Glutamatergic neuron (in vitro differentiated cells): Measurements from ENCODE around the gene GRM7. TPM values are rescaled to one million over a fixed set of nuclear protein-coding genes. Genes with fewer than 3 reads are reported as not detected.
"Not testable (repeated sequence)": the region's sequence is repeated elsewhere in the genome, so short reads cannot be mapped to it uniquely, and the experiment has no call there.

ENCODE experiments used
- DNase-seq: peaks from one replicate; pipeline ENCODE4 v3.0.0; 2022
- H3K27ac Mint-ChIP-seq: one replicate; pipeline ENCODE4 v1.8.0; 2020; ENCODE audit warnings: mild to moderate bottlenecking, mixed read lengths, inconsistent platforms; ENCODE audit not compliant: unreplicated experiment
- H3K27me3 Mint-ChIP-seq: one replicate; pipeline ENCODE4 v1.8.0; 2020; ENCODE audit warnings: mild to moderate bottlenecking, moderate library complexity, mixed read lengths, inconsistent platforms; ENCODE audit not compliant: unreplicated experiment
- H3K36me3 Mint-ChIP-seq: one replicate; pipeline ENCODE4 v1.8.0; 2020; ENCODE audit warnings: mild to moderate bottlenecking, mixed read lengths, inconsistent platforms; ENCODE audit not compliant: unreplicated experiment
- H3K4me1 Mint-ChIP-seq: one replicate; pipeline ENCODE4 v1.8.0; 2020; ENCODE audit warnings: mild to moderate bottlenecking, low read depth, mixed read lengths, inconsistent platforms; ENCODE audit not compliant: unreplicated experiment
- H3K4me3 Mint-ChIP-seq: one replicate; pipeline ENCODE4 v1.8.0; 2020; ENCODE audit warnings: mild to moderate bottlenecking, mixed read lengths, inconsistent platforms; ENCODE audit not compliant: unreplicated experiment
- H3K9me3 Mint-ChIP-seq: one replicate; pipeline ENCODE4 v1.8.0; 2020; ENCODE audit warnings: mild to moderate bottlenecking, moderate library complexity, mixed read lengths, inconsistent platforms; ENCODE audit not compliant: unreplicated experiment
- total RNA-seq: library from RNA; stranded (reverse); fragmentation: NEBNext Ultra II Directional; extraction: Animal tissue kit (Norgen Biotek cat#: 25700); gene quantifications from one replicate; pipeline ENCODE4 v1.2.1, GENCODE V29; 2021; ENCODE audit not compliant: unreplicated experiment
- TF ChIP-seq, protein P1 (sequence below): fragments of 200-600 bp; sonication (generic); IDR thresholded peaks from one replicate; pipeline ENCODE4 v1.5.0; 2021; ENCODE audit not compliant: partially characterized antibody, unreplicated experiment

Gene GRM7
- total RNA-seq, 1 donor from 2014 or later, result 1.4 TPM

DNA sequence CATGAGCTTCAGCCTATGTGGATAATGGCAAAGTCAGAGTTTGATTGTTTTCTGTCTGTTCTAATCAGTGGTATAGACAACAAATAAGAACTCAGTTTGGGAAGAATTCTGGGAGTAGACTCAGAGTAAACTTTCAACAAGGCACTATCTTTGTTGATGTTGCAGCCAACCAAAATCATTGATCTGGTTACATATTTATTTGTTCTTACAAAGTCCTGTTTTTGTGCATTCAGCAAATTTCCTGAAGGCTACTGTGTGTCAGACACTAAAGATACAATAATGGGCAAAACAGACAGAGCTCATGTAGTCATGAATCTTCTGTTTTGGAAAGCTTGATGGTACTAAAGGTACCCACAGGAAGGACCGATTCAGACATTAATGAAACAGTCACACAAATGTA is 55.0 kb downstream of the GRM7 start:
- Mint-ChIP-seq H3K4me3 (no peak overlapping the region), H3K9me3 (no peaks in the 10 kb centered on the region), H3K27me3 (no peaks in the 10 kb centered on the region), H3K27ac (no peak overlapping the region), H3K4me1 (no peaks in the 10 kb centered on the region), H3K36me3 (no peaks in the 10 kb centered on the region)
- TF ChIP-seq, protein P1, sequence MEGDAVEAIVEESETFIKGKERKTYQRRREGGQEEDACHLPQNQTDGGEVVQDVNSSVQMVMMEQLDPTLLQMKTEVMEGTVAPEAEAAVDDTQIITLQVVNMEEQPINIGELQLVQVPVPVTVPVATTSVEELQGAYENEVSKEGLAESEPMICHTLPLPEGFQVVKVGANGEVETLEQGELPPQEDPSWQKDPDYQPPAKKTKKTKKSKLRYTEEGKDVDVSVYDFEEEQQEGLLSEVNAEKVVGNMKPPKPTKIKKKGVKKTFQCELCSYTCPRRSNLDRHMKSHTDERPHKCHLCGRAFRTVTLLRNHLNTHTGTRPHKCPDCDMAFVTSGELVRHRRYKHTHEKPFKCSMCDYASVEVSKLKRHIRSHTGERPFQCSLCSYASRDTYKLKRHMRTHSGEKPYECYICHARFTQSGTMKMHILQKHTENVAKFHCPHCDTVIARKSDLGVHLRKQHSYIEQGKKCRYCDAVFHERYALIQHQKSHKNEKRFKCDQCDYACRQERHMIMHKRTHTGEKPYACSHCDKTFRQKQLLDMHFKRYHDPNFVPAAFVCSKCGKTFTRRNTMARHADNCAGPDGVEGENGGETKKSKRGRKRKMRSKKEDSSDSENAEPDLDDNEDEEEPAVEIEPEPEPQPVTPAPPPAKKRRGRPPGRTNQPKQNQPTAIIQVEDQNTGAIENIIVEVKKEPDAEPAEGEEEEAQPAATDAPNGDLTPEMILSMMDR, result no peak
- DNase-seq, result no peak

- no peaks in the 10 kb centered on the region for H3K9me3 Mint-ChIP-seq
- H3K27me3 Mint-ChIP-seq, result no peaks in the 10 kb centered on the region
These were observed 60.2 kb downstream of the GRM7 start for GRCh38 chr3:6921066-6921465.

GRCh38 chr3:6921876-6922275 is 61.0 kb downstream of the GRM7 start:
- H3K4me1 Mint-ChIP-seq, result no peaks in the 10 kb centered on the region
- no peak for DNase-seq
- H3K27ac Mint-ChIP-seq, result no peak overlapping the region
- H3K36me3 Mint-ChIP-seq, result no peaks in the 10 kb centered on the region
- TF ChIP-seq, protein P1, result no peak
- H3K9me3 Mint-ChIP-seq, result no peaks in the 10 kb centered on the region
- no peaks in the 10 kb centered on the region for H3K27me3 Mint-ChIP-seq
- H3K4me3 Mint-ChIP-seq, result no peak overlapping the region

More at GRCh38 chr3:6921066-6921465, 60.2 kb downstream of the GRM7 start:
- H3K36me3 Mint-ChIP-seq, result no peaks in the 10 kb centered on the region
- no peaks in the 10 kb centered on the region for H3K4me1 Mint-ChIP-seq
- TF ChIP-seq, protein P1, result no peak
- no peak for DNase-seq
- H3K27ac Mint-ChIP-seq, result no peak overlapping the region
- H3K4me3 Mint-ChIP-seq, result no peak overlapping the region

- Mint-ChIP-seq H3K4me3 (no peak overlapping the region), H3K27ac (no peak overlapping the region), H3K27me3 (no peaks in the 10 kb centered on the region), H3K4me1 (no peaks in the 10 kb centered on the region), H3K36me3 (no peaks in the 10 kb centered on the region), H3K9me3 (no peaks in the 10 kb centered on the region)
- TF ChIP-seq, protein P1, result no peak
- no peak for DNase-seq
These were observed 67.1 kb downstream of the GRM7 start for GRCh38 chr3:6928064-6928463.

GRCh38 chr3:6929918-6930317 is 69.0 kb downstream of the GRM7 start:
- Mint-ChIP-seq H3K4me3 (no peak overlapping the region), H3K27ac (no peak overlapping the region), H3K9me3 (no peaks in the 10 kb centered on the region), H3K4me1 (no peaks in the 10 kb centered on the region), H3K36me3 (no peaks in the 10 kb centered on the region), H3K27me3 (no peaks in the 10 kb centered on the region)
- DNase-seq, result no peak
- TF ChIP-seq, protein P1, result no peak

- not testable (repeated sequence) for H3K36me3 Mint-ChIP-seq, H3K27ac Mint-ChIP-seq, DNase-seq, H3K4me1 Mint-ChIP-seq, H3K4me3 Mint-ChIP-seq, H3K27me3 Mint-ChIP-seq, H3K9me3 Mint-ChIP-seq
These were observed 74.5 kb downstream of the GRM7 start for GRCh38 chr3:6935418-6935817.
